ENCODE results near the gene TMEM132A. TPM values are rescaled to one million over a fixed set of nuclear protein-coding genes. Genes with fewer than 3 reads are reported as not detected.
A peak's percentile ranks its signal among the peaks of the same experiment; 100 is the strongest.

TMEM132A gene
- total RNA-seq, 1 experiment from 2014 or later: 37.5 TPM

DNA sequence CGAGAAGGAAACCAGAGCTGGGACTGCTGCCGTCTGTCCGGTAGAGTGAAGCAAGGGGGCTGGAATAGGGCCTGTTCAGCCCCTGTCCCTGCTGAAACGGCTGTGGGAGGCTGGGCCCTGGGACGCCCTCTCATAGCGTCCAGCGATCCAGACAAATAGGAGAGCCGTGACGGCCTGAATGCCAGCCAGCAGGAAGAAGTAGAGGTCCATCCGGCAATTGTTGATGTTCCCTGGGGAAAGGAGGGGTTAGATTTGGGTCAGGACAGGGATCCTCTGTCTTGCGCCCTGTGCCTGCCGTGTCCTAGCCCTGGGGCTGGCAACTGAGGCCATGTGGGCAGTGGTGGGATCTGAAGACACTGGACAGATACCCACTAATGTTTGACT is 12.9 kb downstream of the TMEM132A start:
- no peak for DNase-seq (ENCODE audit: low spot score)

DNA sequence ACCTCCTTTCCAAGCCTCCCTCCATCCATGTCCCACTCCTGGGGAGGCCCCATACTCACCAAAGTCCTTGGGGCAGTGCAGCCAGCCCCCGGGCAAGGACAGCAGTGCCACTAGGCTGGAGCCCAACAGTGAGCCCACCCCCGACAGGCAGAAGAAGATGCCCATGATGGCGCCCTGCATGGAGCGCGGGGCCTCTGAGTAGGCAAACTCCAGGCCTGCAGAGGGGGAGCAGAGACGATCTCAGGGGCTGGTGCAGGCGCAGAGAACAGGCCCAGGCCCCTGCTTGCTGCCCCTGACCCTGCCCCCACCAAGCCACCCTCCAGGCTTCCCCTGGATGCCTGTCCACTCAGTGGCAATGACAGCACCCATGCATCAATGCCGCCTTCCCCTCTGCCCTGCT is 13.6 kb downstream of the TMEM132A start:
- no peak for DNase-seq (ENCODE audit: low spot score)

DNA sequence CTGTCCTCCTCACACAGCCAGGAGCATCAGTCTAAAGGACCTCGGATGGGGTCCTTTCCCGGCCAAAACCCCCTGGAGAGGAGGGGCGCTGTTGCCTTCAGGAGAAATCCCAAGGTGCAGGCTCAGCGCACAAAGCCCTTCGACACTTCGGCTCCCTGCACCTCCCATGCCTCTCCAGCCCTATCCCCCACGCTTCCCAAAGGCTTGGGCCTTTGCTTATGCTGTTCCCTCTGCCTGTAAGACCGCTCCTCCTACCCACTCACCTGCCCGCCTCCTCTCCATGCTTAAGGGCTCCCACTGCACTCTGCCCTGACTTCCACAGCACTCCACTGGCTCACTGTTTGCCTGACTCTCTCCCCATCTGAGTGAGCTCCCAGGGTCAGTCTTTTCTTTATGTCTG is 14.2 kb downstream of the TMEM132A start:
- DNase-seq (ENCODE audit: low spot score): no peak

DNA sequence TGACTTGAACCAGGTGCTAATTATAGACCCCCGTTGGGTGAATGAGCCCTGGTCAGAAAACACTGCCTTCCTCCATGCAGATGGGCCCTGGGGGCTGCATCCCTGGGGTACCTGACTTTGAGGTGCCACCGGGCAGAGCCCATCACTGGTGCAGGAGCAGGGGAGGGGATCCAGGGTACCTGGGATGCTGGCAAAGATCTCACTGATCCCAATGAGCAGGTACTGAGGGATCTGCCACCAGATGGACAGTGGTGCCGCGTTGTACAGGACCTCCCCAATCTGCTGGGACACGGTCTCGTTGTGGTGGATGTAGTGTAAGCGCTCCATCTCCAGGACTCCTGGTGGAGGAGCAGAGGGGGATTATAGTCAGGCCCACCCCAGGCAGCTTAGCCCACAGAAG is 15.0 kb downstream of the TMEM132A start:
- no peak for DNase-seq (ENCODE audit: low spot score)

DNA sequence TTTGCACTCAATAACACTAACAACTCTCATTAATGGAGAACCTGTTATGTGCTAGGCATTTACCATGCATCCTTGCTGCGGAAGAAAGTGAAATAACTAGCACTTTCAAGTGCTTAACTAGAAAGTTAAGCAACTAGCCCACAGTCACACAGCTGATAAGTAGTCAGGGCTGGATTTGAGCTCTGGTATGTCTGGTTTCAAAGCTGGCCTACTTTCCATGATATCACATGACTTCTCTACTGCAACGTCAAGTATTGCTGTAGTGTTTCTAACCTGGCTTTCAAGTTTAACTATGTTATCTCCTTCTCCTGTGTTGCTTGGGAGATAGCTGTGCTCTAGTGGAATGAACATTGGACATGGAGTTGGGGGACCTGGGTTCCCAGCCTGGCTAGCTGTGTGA is 15.6 kb downstream of the TMEM132A start:
- DNase-seq (ENCODE audit: low spot score): no peak

DNA sequence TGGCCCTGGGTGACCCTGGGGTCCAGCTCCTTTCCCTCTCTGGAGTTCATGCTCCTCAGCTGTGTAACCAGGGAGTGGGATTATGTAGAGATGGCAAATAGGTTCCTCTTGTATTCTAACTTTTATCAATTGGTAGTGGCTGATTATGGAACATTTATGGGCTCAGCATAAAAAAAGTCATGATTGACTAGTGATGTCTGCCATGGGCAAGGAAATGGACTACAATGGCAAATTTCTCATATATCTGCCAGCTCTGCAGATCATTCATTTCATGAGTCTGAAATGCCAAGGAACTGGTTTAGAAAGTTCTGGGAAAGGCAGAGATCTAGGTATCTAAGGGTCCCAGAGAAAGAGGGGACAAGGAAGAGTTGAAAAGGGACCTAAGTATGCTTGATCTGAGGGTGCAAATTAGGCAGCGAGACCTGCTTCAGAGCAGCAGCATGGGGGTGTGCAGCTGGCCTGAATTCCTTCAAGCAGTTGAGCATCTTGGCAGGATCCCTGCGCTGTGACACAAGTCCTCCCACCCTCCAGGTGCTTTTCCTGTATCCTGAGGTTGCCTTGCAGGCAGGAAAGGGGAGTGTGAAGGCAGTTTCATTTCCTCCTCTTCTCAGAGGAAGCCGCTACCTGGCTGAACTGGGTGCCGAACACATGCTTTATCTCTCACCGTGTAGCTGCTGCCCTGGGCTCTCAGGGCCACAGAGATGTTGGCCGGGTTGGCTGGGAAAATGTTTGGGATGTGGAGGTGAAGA is 17.3 kb downstream of the TMEM132A start:
- no peak for DNase-seq (ENCODE audit: low spot score)

DNA sequence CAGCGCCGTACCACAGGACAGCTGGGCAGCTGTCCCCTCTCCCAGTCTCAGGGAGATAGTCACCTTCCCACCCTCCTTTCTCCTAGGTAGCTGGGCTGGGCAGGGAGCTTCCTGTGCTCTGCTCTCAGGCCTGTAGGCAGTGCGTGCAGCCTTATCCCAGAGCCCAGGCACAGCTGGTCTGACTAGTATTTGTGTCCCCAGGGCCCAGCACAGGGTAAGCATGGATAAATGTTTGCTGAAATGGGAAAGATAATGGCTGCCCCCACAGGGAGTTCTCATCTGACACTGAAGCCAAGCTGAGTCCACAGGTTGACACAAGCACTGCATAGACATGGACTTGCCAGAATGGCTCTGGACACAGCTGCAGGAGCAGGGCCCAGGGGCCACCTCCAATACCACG is 18.0 kb downstream of the TMEM132A start:
- DNase-seq (ENCODE audit: low spot score): no peak

DNA sequence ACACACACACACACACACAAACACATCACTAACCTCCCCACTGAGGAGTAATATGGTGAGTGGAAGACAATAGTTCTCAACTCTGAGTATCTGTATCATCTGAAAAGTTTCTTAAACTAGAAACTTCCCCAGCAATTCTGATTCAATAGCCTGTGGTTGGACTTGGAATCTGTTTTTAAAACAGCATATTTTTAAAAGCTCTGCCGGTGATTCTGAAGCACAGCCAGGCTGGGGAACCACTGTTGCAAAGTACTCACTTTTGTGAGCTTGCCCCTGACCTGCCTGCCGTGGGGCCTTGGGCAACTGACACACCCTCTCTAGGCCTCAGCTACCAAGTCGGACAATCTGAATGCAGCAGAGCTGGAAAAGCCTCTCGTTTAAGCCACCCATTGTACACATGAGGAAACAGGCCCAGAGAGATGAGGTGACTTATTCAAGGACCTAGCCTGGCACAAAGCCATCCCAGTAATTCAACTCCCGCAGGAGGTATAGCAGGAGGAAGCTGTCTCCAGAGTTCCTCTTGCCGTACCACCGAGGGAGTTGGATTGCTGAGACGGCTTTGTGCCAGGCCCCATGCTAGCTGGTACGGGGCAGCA is 18.8 kb downstream of the TMEM132A start:
- peak; percentile 57 for DNase-seq (ENCODE audit: low spot score)

DNA sequence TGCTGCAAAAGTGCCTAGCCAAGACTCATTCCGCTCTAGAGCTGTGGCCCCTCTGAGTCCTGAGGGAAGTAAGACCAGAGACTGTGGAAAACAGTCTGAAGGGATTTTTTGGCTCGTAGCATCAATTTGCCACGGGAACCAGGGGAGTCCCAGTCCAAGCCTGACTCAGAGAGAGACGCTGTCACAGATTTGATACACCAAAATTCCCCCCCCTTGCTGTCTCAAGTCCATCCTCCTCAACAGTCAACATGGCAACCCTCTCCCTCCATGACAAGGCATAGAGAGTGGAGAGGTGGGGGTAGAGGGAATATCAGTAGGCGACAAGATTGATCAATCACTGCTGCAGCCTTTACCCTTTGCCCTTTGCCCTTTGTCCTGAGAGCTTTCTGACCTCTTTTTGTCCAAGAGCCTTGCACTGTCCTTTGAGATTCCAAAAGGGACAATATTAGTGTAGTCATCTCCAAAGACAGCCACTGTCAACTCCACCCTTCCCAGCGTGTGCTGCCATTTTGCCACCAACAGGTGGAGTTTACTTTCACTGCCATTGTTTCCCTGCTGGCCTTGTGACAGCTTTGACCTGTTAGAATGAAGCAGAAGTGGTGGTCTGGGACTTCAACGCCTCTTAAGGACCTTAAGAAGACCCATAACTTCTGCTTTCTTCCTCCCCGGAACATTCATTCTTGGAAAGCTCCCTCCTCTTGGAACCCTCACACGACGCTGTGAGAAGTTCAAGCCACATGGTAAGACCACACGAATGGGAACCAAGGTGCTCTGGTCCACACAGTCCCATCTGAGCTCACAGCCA is 20.4 kb downstream of the TMEM132A start:
- peak; percentile 32 for DNase-seq (ENCODE audit: low spot score)

DNA sequence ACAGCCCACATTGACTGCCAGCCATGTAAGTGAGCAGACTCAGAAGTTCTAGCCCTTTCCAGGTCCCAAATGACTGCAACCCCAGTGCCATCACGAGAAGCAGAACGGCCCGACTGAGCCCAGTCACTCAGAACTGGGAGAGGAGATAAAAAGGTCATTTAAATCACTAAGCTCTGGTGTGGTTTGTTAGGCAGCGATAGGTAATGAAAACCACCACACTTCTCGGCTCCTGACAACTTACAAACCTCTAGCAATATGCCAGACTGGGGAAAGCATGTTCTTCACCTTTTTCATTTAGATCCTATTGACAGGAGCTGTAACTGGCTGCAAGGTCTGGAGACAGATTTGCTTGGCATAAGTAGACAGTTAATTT is 21.0 kb downstream of the TMEM132A start:
- DNase-seq (ENCODE audit: low spot score): no peak

DNA sequence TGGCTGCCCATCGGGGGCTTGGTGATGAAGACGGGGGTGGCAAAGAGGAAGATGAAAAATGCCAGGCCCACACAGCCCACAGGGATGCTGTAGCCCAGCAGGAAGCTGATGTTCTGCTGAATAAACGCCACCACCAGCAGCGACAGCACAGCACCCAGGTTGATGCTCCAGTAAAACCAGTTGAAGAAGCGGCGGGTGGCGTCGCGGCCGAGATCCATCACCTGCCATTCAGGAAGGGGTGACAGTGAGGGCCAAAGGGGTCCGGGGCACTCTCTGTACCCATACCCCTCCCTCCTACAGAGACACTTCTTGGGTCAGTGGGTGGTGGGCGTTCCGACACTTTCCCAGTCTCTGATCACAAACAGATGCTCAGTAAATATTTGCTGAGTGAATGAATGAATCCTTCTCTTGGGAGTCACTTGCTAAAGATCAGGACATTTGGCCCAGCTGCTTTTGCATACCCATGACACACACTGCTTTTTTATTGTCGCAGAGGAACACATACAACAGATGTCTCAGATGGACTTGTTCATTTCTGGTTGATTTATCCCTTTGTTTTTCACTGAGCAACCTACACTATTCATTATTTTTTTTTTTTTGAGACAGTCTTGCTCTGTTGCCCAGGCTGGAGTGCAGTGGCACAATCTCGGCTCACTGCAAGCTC is 22.5 kb downstream of the TMEM132A start:
- DNase-seq (ENCODE audit: low spot score): no peak

DNA sequence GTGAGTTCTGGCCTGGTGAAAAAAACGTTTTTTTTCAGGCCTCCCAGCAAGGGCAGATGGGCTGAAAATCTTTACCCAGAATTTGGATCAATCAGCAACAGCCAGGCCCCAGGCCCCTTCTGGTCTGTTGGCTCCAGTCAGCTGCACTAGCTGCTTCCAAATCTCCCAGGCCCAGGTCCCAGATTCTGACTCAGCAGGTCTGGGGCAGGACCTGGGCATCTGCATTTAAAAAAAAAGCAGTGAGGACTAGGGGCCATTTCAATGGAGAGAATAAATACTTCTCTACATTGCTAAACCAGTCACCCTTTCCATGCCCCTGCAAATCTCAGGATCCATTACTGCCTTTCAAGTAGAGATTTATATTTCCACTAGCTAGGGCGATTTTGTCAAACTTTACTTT is 23.4 kb downstream of the TMEM132A start:
- no peak for DNase-seq (ENCODE audit: low spot score)

DNA sequence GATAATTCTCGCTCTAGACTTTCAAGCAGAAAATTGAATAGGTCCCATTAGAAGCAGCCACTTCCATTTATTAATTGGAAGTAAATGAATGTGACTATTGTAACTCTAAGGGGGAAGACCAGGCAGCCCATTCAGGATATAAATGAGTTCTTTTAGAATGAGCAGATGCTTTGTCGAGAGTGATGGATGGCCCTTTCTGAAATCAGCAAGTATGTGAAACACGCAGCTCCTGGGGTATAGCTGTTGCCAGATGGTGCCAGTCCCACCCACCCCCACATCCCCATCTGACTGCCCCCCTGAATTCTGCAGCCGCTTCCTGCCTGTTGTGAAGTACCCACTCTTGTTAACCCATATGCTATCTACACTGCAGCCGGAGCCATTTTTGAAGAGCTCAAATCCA is 24.0 kb downstream of the TMEM132A start:
- DNase-seq (ENCODE audit: low spot score): no peak

DNA sequence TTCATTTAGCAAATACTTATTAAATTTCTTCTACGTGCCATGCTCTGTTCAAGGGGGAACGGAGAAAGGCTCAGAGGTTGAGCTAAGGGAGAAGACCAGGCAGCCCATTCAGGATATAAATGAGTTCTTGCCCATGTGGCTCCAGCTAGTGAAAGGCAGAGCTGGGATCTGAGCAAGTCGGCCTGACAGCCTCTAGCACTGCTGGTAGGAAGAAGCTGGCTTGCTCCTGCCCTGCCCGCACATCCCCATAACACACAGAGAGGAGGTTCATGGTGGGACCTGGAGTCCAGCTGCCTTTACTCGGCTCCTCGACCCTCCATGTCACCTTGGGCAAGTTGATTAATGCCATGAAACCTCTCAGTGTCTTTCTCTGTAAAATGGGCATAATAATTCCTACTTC is 25.8 kb downstream of the TMEM132A start:
- no peak for DNase-seq (ENCODE audit: low spot score)

DNA sequence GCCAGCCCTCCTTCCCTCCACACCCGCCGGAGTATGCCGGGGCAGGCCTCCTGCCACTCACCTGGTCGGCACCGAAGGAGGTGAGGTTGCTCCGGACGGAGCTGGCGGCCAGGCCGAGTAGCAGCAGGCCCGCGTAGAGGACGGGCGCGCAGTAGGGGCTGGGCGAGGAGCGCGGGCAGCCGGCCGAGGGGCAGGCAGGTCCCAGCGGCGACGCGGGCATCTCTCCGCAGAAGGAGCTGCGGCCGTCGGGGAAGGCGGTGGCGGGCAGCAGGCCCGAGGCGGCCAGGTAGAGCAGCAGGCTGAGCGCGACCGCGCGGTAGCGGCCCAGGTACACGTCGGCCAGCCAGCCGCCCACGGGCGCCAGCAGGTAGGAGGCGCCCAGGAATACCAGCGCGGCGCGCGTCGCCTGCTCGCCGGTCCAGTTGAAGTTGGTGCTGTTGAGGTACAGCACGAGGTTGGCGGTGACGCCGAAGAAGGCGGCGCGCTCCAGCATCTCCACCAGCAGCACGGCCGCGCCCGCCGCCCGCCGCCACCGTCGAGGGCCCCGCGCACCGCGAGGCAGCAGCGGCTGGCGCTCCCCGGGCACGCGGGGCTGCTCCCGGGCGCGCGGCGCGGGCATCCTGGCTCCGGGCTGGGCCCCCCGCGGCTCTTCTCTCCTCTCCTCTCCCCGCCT is 26.8 kb downstream of the TMEM132A start:
- no peak for DNase-seq (ENCODE audit: low spot score)

DNA sequence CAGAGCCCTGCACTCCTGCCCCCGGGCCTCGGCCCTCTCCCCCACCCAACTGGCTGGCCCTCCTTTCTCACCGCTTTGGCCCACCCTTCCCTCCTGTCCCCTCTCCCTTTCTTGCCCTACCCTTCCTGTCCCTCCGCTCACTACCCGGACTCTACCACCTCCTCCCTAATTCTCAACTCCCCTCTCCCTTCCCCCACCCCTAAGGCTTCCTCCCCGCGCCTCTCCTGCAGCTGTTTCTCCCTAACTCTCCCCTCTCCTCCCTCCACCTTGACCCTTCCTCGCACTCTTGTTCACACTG is 27.3 kb downstream of the TMEM132A start:
- no peak for DNase-seq (ENCODE audit: low spot score)

DNA sequence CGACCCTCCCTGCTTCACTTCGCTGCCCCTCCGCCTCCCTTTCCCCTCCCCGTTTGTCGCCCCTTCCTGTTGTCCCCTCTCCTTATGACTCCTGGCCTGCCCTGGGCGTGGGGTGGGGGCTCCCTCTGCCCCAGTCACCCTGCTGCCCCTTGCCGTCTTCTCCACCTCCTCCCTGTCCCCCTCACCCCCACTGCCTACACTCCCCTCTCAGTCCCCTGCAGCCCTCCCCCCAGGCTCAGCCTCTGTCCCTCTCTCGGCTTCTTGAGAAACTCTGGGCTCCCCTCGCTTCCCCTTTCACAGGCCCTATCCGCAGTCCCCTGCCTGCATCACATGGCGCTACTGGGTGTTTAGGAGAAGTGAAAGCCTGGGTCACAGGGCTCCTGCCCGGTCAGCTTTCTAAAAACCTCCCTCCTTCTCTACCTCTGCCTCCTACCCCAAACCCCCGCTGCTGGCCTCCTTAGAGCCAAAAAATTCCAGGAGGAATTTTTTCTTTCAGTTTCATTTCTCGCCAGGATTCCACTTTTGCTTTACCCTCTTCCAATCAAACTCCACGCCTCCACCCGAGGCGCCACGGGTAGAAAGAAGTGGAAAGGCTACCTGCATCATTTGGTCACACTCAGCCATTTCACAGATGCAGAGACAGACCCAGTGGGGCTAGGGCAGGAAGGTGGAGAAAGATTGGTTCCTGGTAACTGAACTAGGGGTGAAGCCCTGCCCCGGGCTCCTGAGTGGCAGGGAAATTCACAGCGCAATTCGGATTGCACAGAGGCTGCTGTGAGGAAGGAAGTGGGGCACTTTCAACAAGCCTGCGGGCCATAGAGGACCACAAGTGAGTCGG is 27.9 kb downstream of the TMEM132A start, which contains the start of gene SLC15A3:
Gene SLC15A3 (minus strand): TSS at position 273 of the 838 bp plus-strand sequence. CDS start 625 bp downstream, outside the sequence.
- no peak for DNase-seq (ENCODE audit: low spot score)

DNA sequence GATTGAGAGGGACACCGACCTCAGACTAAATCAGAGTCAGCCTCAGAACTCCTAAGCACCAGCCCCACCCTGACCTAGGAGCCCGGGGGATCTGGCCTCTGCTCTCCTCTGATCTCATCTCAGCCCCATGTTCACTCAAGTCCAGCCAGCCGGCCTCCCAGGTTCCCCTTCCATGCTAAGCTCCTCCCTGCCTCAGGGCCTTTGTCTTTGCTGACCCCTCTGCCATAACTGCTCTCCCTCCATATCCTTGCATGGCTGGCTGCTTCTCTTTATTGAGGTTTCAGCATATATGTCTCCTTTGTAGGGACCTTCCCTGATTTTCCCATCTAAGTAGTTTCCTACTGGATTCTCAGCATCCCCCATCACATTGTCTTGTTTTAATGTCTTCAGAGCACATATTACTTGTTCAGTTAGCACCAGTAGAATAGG is 28.5 kb downstream of the TMEM132A start:
- DNase-seq (ENCODE audit: low spot score): no peak

DNA sequence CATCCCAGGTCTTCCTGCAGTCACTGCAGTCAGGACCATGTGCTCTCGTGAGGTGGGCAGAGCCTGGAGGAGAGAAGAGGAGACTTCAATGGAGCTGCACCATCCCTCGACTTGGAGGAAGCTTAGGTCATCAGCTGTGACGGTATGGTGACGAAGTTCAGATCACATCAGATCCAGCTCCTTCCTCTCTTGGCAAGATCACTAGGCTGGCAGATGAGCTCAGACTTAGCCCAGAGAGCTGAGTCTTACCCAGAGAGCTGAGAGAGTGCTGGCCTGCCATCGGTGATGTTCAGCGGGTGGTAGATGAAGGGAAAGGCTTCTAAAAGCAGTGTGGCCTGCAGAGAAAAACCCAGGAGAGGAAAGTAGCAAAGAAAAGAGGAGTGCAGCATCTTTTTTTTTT is 29.5 kb downstream of the TMEM132A start:
- DNase-seq (ENCODE audit: low spot score): no peak

DNA sequence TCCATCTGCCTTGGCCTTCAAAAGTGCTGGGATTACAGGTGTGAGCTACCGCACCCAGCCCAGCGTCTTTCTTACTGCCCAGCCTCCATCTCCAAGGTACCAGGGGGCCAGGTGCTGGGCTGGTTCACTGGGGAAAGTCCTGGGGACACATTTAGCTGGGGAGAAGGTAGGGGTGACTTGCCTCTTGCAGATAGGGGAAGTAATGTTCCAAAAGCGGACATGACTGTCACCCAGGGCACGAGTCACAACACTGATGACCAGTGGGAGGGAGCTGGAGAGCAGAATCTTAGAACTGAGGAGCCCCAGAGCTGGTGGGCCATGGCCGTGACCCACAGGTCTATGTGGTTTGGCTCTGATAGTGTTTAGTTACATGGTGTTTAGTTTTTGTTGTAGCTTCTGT is 30.2 kb downstream of the TMEM132A start:
- no peak for DNase-seq (ENCODE audit: low spot score)

DNA sequence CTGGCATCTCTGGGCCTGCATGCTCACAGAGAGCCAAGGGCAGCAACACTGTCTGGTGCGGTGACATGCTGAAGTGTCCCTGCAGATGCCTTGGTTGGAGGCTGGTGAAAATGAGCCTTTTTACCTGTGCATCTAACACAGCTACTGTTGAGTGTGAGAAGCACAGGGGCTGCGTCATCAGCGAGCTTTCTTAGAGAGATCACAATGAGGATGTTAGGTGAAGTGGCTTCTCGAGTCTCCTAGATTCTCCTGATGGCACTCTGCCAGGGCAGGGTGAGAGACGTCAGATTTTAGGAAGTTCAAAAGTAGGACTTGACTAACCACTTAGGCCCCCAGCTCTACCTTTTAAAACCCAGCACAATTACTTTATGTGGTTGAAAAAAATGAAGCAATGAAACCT is 31.3 kb downstream of the TMEM132A start:
- no peak for DNase-seq (ENCODE audit: low spot score)
